GM04503 (cell line): ENCODE measurements around the gene NKX1-1.

ENCODE experiments used
- DNase-seq: peaks from one replicate; pipeline ENCODE4 v3.0.0-alpha.2; 2012; ENCODE audit warnings: low read depth

NKX1-1 gene

GRCh38 chr4:1416948-1417260, 10.7 kb upstream of the NKX1-1 start:
- no peak for DNase-seq

GRCh38 chr4:1416051-1416947, 10.1 kb upstream of the NKX1-1 start:
- DNase-seq, result no peak

- no peak for DNase-seq
Measured at GRCh38 chr4:1415681-1415981, 9.4 kb upstream of the NKX1-1 start.

GRCh38 chr4:1414831-1415680, 8.8 kb upstream of the NKX1-1 start:
- no peak for DNase-seq

- no peak for DNase-seq
Measured at GRCh38 chr4:1413687-1414479, 7.6 kb upstream of the NKX1-1 start.

GRCh38 chr4:1413204-1413663, 7.0 kb upstream of the NKX1-1 start:
- DNase-seq, result no peak

GRCh38 chr4:1412376-1413203, 6.3 kb upstream of the NKX1-1 start:
- no peak for DNase-seq

GRCh38 chr4:1411436-1412375, 5.5 kb upstream of the NKX1-1 start:
- DNase-seq, result no peak

- DNase-seq, result no peak
Measured at GRCh38 chr4:1410491-1411325, 4.5 kb upstream of the NKX1-1 start.

- no peak for DNase-seq
Measured at GRCh38 chr4:1409491-1410425, 3.5 kb upstream of the NKX1-1 start.

- no peak for DNase-seq
Measured at GRCh38 chr4:1409079-1409478, 2.8 kb upstream of the NKX1-1 start.

GRCh38 chr4:1408418-1408817, 2.2 kb upstream of the NKX1-1 start:
- no peak for DNase-seq

- no peak for DNase-seq
Measured at GRCh38 chr4:1407657-1408333, 1.6 kb upstream of the NKX1-1 start.

GRCh38 chr4:1406981-1407656, 877 bp upstream of the NKX1-1 start:
- DNase-seq, result no peak

GRCh38 chr4:1405636-1406393, 427 bp downstream of the NKX1-1 start:
- DNase-seq, result no peak

GRCh38 chr4:1405254-1405635, 997 bp downstream of the NKX1-1 start:
- no peak for DNase-seq
